ENCODE data around the gene ZDHHC14.

The ZDHHC14 gene

GRCh38 chr6:157607317-157608109, 226.5 kb downstream of the ZDHHC14 start:
- H3K27ac ChIP-seq (ENCODE audit: low read length), result peak overlapping the region; percentile 23; the same call in 1 of the 2 replicates

GRCh38 chr6:157608221-157609075, 227.5 kb downstream of the ZDHHC14 start:
- no peak for DNase-seq
- H4K20me1 ChIP-seq (ENCODE audit: insufficient read depth, low read length), result no peaks in the 10 kb centered on the region
- H2AFZ ChIP-seq (ENCODE audit: low read length), result no peak overlapping the region
- TF ChIP-seq CTCF (IDR thresholded peaks at IDR 0.05; ENCODE audit: low read length) (no peak), EZH2 (optimal IDR thresholded peaks at IDR 0.05; ENCODE audit: low read depth, low read length) (no peak), EZH2phosphoT487 (IDR thresholded peaks at IDR 0.05; ENCODE audit: low read length) (no peak)
- no peaks in the 10 kb centered on the region for H3F3A ChIP-seq (ENCODE audit: insufficient read depth, low read length)
- H3K36me3 ChIP-seq (replicated peaks; ENCODE audit: insufficient read depth, low read length), result no peaks in the 10 kb centered on the region
- no peak overlapping the region for H3K27ac ChIP-seq (ENCODE audit: low read length)
- H3K4me1 ChIP-seq (ENCODE audit: low read length), result 0 out of 2 replicates have a peak, but pooled peaks cover 3% of the 10 kb centered on the region
- H3K4me2 ChIP-seq (ENCODE audit: low read depth, low read length), result no peak overlapping the region
- no peak overlapping the region for H3K4me3 ChIP-seq (ENCODE audit: low read length)
- H3K9ac ChIP-seq (ENCODE audit: low read length), result no peak overlapping the region
- H3K79me2 ChIP-seq (ENCODE audit: low read length), result no peaks in the 10 kb centered on the region
- no peaks in the 10 kb centered on the region for H3K27me3 ChIP-seq (replicated peaks; ENCODE audit: insufficient read depth, low read length)
- H3K9me2 ChIP-seq (replicated peaks; ENCODE audit: insufficient read depth, low read length), result no peaks in the 10 kb centered on the region
- no peaks in the 10 kb centered on the region for H3K9me3 ChIP-seq (replicated peaks; ENCODE audit: insufficient read depth, low read length)

More at GRCh38 chr6:157607317-157608109, 226.5 kb downstream of the ZDHHC14 start:
- Histone ChIP-seq H3K4me1 (ENCODE audit: low read length) (0 out of 2 replicates have a peak, but pooled peaks cover 3% of the 10 kb centered on the region), H3K36me3 (replicated peaks; ENCODE audit: insufficient read depth, low read length) (no peaks in the 10 kb centered on the region), H3K4me2 (ENCODE audit: low read depth, low read length) (no peak overlapping the region), H3F3A (ENCODE audit: insufficient read depth, low read length) (no peaks in the 10 kb centered on the region), H3K4me3 (ENCODE audit: low read length) (no peak overlapping the region), H3K79me2 (ENCODE audit: low read length) (no peaks in the 10 kb centered on the region), H3K9me2 (replicated peaks; ENCODE audit: insufficient read depth, low read length) (no peaks in the 10 kb centered on the region), H4K20me1 (ENCODE audit: insufficient read depth, low read length) (no peaks in the 10 kb centered on the region), H3K27me3 (replicated peaks; ENCODE audit: insufficient read depth, low read length) (no peaks in the 10 kb centered on the region), H3K9ac (ENCODE audit: low read length) (no peak overlapping the region), H2AFZ (ENCODE audit: low read length) (no peak overlapping the region), H3K9me3 (replicated peaks; ENCODE audit: insufficient read depth, low read length) (no peaks in the 10 kb centered on the region)
- no peak for DNase-seq
- no peak for TF ChIP-seq EZH2 (optimal IDR thresholded peaks at IDR 0.05; ENCODE audit: low read depth, low read length)
- TF ChIP-seq EZH2phosphoT487 (IDR thresholded peaks at IDR 0.05; ENCODE audit: low read length), result no peak
- no peak for TF ChIP-seq CTCF (IDR thresholded peaks at IDR 0.05; ENCODE audit: low read length)

DNA sequence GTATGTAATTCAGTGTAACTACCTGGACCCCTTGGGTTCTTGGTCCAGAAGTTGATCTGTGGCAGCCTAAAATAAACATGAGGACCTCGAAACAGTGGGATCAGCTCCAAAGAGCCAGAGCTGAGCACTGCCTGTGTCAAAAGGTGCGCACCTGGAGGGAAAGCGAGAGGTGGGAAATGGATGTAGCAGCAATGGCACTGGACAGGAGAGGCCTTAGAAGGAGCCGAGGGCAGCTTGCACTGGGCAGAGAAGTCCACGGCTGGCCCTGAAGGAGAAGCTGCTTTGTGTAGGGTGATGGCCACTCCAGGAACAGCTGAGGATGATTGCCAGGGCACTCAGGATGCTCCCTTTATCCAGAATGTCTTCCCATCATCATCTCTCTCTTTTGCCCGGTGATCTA, 228.1 kb downstream of the ZDHHC14 start:
- no peaks in the 10 kb centered on the region for H4K20me1 ChIP-seq (ENCODE audit: insufficient read depth, low read length)
- no peak overlapping the region for H3K27ac ChIP-seq (ENCODE audit: low read length)
- no peaks in the 10 kb centered on the region for H3K9me3 ChIP-seq (replicated peaks; ENCODE audit: insufficient read depth, low read length)
- no peaks in the 10 kb centered on the region for H3K79me2 ChIP-seq (ENCODE audit: low read length)
- DNase-seq, result no peak
- H3K9ac ChIP-seq (ENCODE audit: low read length), result no peak overlapping the region
- H2AFZ ChIP-seq (ENCODE audit: low read length), result no peak overlapping the region
- H3F3A ChIP-seq (ENCODE audit: insufficient read depth, low read length), result no peaks in the 10 kb centered on the region
- 0 out of 2 replicates have a peak, but pooled peaks cover 3% of the 10 kb centered on the region for H3K4me1 ChIP-seq (ENCODE audit: low read length)
- H3K27me3 ChIP-seq (replicated peaks; ENCODE audit: insufficient read depth, low read length), result no peaks in the 10 kb centered on the region
- H3K9me2 ChIP-seq (replicated peaks; ENCODE audit: insufficient read depth, low read length), result no peaks in the 10 kb centered on the region
- H3K4me3 ChIP-seq (ENCODE audit: low read length), result no peak overlapping the region
- no peaks in the 10 kb centered on the region for H3K36me3 ChIP-seq (replicated peaks; ENCODE audit: insufficient read depth, low read length)
- H3K4me2 ChIP-seq (ENCODE audit: low read depth, low read length), result no peak overlapping the region
- TF ChIP-seq CTCF (IDR thresholded peaks at IDR 0.05; ENCODE audit: low read length), result no peak
- no peak for TF ChIP-seq EZH2phosphoT487 (IDR thresholded peaks at IDR 0.05; ENCODE audit: low read length)
- no peak for TF ChIP-seq EZH2 (optimal IDR thresholded peaks at IDR 0.05; ENCODE audit: low read depth, low read length)
